Rectal smooth muscle tissue (tissue), 1 donor: ENCODE measurements around the gene UBE2D3.
"Not testable (repeated sequence)": the region's sequence is repeated elsewhere in the genome, so short reads cannot be mapped to it uniquely, and the experiment has no call there.

Source experiments
- H3K27ac ChIP-seq: one replicate; pipeline ENCODE4 v1.7.0; 2013; ENCODE audit warnings: low read depth, low read length, inconsistent platforms
- H3K27me3 ChIP-seq: one replicate; pipeline ENCODE4 v1.7.0; 2013; ENCODE audit warnings: low read length; ENCODE audit not compliant: control insufficient read depth, insufficient read depth
- H3K36me3 ChIP-seq: one replicate; pipeline ENCODE4 v1.7.0; 2013; ENCODE audit warnings: low read length; ENCODE audit not compliant: control insufficient read depth, insufficient read depth
- H3K4me1 ChIP-seq: one replicate; pipeline ENCODE4 v1.7.0; 2013; ENCODE audit warnings: low read length; ENCODE audit not compliant: control insufficient read depth, insufficient read depth
- H3K4me3 ChIP-seq: one replicate; pipeline ENCODE4 v1.7.0; 2013; ENCODE audit warnings: low read length
- H3K9ac ChIP-seq: one replicate; pipeline ENCODE4 v1.7.0; 2013; ENCODE audit warnings: low read length

UBE2D3 gene

DNA sequence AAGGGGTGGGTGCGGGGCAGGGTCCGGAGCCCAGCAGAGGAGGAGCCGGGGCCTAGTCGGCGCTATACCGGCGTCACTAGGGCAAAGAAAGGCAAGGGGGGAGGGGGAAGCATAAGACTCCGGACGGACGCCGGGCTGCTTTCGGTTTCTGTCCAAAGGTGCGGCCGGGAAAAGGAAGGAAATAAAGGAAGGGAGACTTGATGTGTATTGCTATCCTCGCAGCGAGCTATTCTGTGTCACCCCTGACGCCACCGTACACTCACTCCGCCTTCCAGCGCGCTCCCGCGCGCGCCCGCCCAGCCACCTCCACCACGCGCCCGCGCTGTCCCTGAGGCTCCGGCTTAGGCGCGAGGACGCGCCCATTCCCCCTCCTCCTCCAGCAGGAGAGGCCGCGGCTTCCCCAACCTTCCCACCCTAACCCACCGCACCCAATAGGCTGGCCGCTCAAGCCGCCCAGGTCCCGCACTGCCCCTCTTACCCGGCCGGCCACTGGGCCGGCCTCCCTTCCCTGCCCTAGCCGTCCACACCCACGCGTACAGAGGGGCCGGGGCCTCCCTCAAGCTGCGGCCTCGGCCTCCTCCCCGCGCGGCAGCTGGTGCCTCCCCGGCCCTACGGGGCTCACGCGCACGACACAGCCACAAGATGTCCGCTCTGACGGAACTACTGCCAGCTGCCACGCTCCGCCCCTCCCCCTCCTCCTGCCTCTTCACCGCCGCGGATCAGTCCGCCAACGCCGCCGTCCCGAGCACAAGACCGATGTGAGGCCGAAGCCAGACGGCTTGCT, at the start of gene UBE2D3:
Gene UBE2D3, minus strand, starts transcription at position 662 of the 784 bp plus-strand sequence. CDS start 1,043 bp downstream, outside the sequence.
- Histone ChIP-seq H3K36me3 (no peaks in the 10 kb centered on the region), H3K27me3 (no peaks in the 10 kb centered on the region), H3K4me1 (peaks cover 14% of the 10 kb centered on the region), H3K9ac (peak within 1 kb of the TSS; percentile 94), H3K27ac (peak within 1 kb of the TSS; percentile 99), H3K4me3 (peak within 1 kb of the TSS; percentile 92)

- Histone ChIP-seq H3K27me3 (no peaks in the 10 kb centered on the region), H3K4me1 (peaks cover 3% of the 10 kb centered on the region)
These were observed 44.4 kb upstream of the UBE2D3 start for GRCh38 chr4:102871772-102872171.

DNA sequence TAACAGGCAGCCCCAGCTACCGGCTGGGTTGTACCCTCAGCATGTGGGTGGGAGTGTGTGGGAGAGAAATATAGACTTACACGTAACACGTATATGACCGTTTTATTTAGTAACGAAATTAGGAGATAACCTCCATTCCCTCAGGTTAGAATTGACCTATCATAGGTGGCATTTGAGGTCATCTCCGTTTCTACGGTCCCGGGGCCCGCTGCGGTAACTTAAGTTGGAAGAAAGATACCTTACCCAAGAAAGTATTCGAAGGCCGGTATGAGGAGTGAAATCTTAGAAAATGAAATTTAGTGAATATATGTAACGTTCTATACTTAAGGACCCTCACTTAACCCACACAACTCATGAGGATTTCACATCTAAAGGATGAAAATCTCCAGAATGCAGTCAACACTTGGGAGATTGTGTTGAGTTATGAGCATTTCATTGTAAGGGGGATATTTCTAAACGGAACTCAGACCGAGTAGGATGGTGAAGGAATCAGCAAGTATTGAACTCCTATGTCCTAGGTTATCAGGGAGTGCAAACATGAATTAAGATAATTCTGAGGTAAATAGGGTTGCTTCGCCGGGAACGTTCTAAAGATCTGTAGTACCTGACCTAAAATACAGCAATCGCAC, 42.3 kb upstream of the UBE2D3 start:
- peak overlapping the region; percentile 58 for H3K9ac ChIP-seq
- peaks cover 3% of the 10 kb centered on the region for H3K4me1 ChIP-seq
- no peaks in the 10 kb centered on the region for H3K27me3 ChIP-seq
- peak overlapping the region; percentile 99 for H3K4me3 ChIP-seq
- H3K27ac ChIP-seq: peak overlapping the region; percentile 96
- H3K36me3 ChIP-seq: no peaks in the 10 kb centered on the region

More at GRCh38 chr4:102871772-102872171, 44.4 kb upstream of the UBE2D3 start:
- Histone ChIP-seq H3K36me3 (no peaks in the 10 kb centered on the region), H3K27ac (no peak overlapping the region), H3K9ac (no peak overlapping the region), H3K4me3 (no peak overlapping the region)

GRCh38 chr4:102868781-102869568, 41.6 kb upstream of the UBE2D3 start, which contains the start of gene CISD2:
Gene CISD2, plus strand, starts transcription at chr4:102868992. Its CDS starts 93 bp downstream, at chr4:102869085.
- Histone ChIP-seq H3K4me3 (peak within 1 kb of the TSS; percentile 99), H3K36me3 (no peaks in the 10 kb centered on the region), H3K27me3 (no peaks in the 10 kb centered on the region), H3K27ac (peak within 1 kb of the TSS; percentile 96), H3K4me1 (peaks cover 3% of the 10 kb centered on the region), H3K9ac (peak within 1 kb of the TSS; percentile 98)

DNA sequence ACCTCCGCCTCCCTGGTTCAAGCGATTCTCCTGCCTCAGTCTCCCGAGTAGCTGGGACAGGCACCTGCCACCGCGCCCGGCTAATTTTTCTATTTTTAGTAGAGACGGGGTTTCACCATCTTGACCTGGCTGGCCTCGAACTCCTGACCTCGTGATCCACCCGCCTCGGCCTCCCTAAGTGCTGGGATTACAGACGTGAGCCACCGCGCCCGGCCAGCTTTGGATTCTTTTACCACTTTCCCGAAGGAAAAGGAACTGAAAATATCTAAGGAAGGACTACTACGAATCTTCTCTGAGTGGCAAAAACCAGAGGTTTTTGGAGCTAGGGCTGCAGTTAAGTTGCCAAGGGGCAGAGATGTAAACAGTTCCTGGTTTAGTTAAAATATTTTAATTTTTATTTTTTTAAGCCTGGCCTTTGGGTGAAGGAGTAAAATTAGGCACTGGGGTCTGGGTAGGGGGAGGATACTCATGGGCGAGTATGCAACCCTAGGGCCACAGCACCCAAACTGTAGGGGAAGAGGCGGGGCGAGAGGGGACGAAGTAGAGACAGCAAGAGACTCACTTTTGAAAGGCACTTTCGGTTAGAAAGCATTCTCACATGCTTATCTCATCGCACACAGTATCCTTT, 40.9 kb upstream of the UBE2D3 start:
- Histone ChIP-seq H3K27ac (peak overlapping the region; percentile 96), H3K9ac (peak overlapping the region; percentile 98), H3K27me3 (no peaks in the 10 kb centered on the region), H3K4me3 (peak overlapping the region; percentile 99), H3K36me3 (no peaks in the 10 kb centered on the region), H3K4me1 (peaks cover 3% of the 10 kb centered on the region)

GRCh38 chr4:102867278-102868152, 40.2 kb upstream of the UBE2D3 start:
- no peaks in the 10 kb centered on the region for H3K36me3 ChIP-seq
- peak overlapping the region; percentile 96 for H3K27ac ChIP-seq
- no peaks in the 10 kb centered on the region for H3K27me3 ChIP-seq
- H3K4me1 ChIP-seq: peaks cover 3% of the 10 kb centered on the region
- peak overlapping the region; percentile 99 for H3K4me3 ChIP-seq
- no peak overlapping the region for H3K9ac ChIP-seq

- H3K27ac ChIP-seq, H3K36me3 ChIP-seq, H3K4me3 ChIP-seq, H3K9ac ChIP-seq, H3K27me3 ChIP-seq, H3K4me1 ChIP-seq: not testable (repeated sequence)
These were observed 38.0 kb upstream of the UBE2D3 start for GRCh38 chr4:102865327-102865726.

GRCh38 chr4:102862747-102863146, 35.4 kb upstream of the UBE2D3 start:
- Histone ChIP-seq H3K9ac (no peak overlapping the region), H3K27me3 (no peaks in the 10 kb centered on the region), H3K27ac (no peak overlapping the region)

GRCh38 chr4:102862016-102862415, 34.7 kb upstream of the UBE2D3 start:
- Histone ChIP-seq H3K4me1 (no peaks in the 10 kb centered on the region), H3K4me3 (no peak overlapping the region), H3K36me3 (no peaks in the 10 kb centered on the region), H3K27ac (no peak overlapping the region), H3K9ac (no peak overlapping the region), H3K27me3 (no peaks in the 10 kb centered on the region)

More at GRCh38 chr4:102862747-102863146, 35.4 kb upstream of the UBE2D3 start:
- H3K36me3 ChIP-seq: no peaks in the 10 kb centered on the region
- H3K4me3 ChIP-seq: no peak overlapping the region
- H3K4me1 ChIP-seq: no peaks in the 10 kb centered on the region

DNA sequence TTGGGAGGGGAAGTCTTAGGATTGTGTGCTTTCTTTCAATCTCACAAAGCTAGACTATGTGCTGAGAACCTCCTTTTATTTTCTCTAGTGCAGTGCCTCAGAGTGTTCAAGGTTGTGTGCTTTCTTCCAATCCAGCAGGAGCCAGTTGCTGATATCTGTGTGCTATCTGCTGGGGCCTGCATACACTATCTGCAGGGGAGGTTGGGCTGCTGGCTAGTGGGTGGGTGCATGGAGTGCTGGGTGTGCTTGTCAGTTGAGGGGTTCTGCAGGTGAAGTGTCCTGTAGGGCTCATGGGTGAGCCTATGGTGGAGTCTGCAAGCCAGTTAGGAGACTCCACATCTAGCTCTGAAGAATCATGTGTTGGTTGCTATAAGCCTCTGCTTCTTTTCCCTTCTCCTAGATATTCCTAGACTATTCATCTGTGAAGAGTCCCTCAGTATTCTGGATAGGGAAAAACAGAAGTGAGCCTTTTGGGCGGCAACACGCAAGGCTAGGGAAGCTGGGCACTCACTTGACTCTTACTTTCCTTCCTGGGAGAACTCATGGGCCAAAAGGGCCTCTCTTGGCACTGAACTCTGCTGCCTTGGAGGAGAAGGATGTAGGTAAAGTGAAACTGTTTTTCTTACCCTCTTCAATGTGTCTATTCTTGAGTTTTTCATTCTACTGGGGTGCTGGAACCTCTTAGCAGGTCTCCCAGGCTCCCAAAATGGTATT, 33.4 kb upstream of the UBE2D3 start:
- H3K27me3 ChIP-seq: no peaks in the 10 kb centered on the region
- H3K9ac ChIP-seq: no peak overlapping the region
- no peaks in the 10 kb centered on the region for H3K36me3 ChIP-seq
- H3K27ac ChIP-seq: no peak overlapping the region
- no peaks in the 10 kb centered on the region for H3K4me1 ChIP-seq
- H3K4me3 ChIP-seq: no peak overlapping the region
